Upper lobe of right lung (tissue), 1 donor: Measurements from ENCODE around the gene THSD4. TPM values are rescaled to one million over a fixed set of nuclear protein-coding genes. Genes with fewer than 3 reads are reported as not detected.
A peak's percentile ranks its signal among the peaks of the same experiment; 100 is the strongest.

Experiments used
- ATAC-seq: fragments of 200-7000 bp; cut with Tn5 transposase; one replicate; pipeline ENCODE4 v1.9.1; 2020; ENCODE audit warnings: mild to moderate bottlenecking, moderate library complexity
- DNase-seq: peaks from one replicate; pipeline ENCODE4 v3.0.0-alpha.2; 2020
- H3K27ac ChIP-seq: fragments of 200-600 bp; one replicate; pipeline ENCODE4 v1.8.0; 2022
- H3K27me3 ChIP-seq: fragments of 200-600 bp; one replicate; pipeline ENCODE4 v1.8.0; 2022; ENCODE audit warnings: mild to moderate bottlenecking
- H3K36me3 ChIP-seq: fragments of 200-600 bp; one replicate; pipeline ENCODE4 v1.8.0; 2022
- H3K4me1 ChIP-seq: fragments of 200-600 bp; one replicate; pipeline ENCODE4 v1.8.0; 2022
- H3K4me3 ChIP-seq: fragments of 200-600 bp; one replicate; pipeline ENCODE4 v1.8.0; 2022; ENCODE audit warnings: mild to moderate bottlenecking
- H3K9me3 ChIP-seq: fragments of 200-600 bp; one replicate; pipeline ENCODE4 v1.8.0; 2022
- CTCF ChIP-seq: fragments of 200-600 bp; IDR thresholded peaks from one replicate; pipeline ENCODE4 v1.8.0; 2022; ENCODE audit warnings: antibody characterized with exemption
- intact Hi-C: fragments of 100-400 bp; cut with DNase I; formaldehyde crosslinking; loops from one replicate; pipeline ENCODE4 v1.11.0; 2022
- total RNA-seq: library from RNA; stranded (reverse); fragmentation: NEBNext Ultra II Directional; extraction: Animal tissue kit (Norgen Biotek cat#: 25700); gene quantifications from one replicate; pipeline ENCODE4 v1.2.1, GENCODE V29; 2021
- donor health status: DM: no; HTN: yes; CAD: no; lungs with severe emphysema.

Gene THSD4
- total RNA-seq, 1 donor from 2014 or later = 25.6 TPM

GRCh38 chr15:71448688-71449114 lies 333.4 kb downstream of the THSD4 start:
- no peaks in the 10 kb centered on the region for H3K9me3 ChIP-seq
- intact Hi-C loops = no loop called here
- peak; percentile 80 for ATAC-seq
- no peak for DNase-seq
- H3K27me3 ChIP-seq = no peaks in the 10 kb centered on the region
- peaks cover 10% of the 10 kb centered on the region for H3K4me1 ChIP-seq
- H3K27ac ChIP-seq = no peak overlapping the region
- no peaks in the 10 kb centered on the region for H3K36me3 ChIP-seq
- peak; percentile 86 for TF ChIP-seq CTCF
- no peak overlapping the region for H3K4me3 ChIP-seq

GRCh38 chr15:71449363-71449762 lies 334.1 kb downstream of the THSD4 start:
- Histone ChIP-seq H3K27ac (no peak overlapping the region), H3K27me3 (no peaks in the 10 kb centered on the region), H3K36me3 (no peaks in the 10 kb centered on the region), H3K9me3 (no peaks in the 10 kb centered on the region), H3K4me1 (peaks cover 5% of the 10 kb centered on the region), H3K4me3 (no peak overlapping the region)
- no peak for TF ChIP-seq CTCF
- no peak for DNase-seq
- intact Hi-C loops = no loop called here
- no peak for ATAC-seq

- Histone ChIP-seq H3K36me3 (no peaks in the 10 kb centered on the region), H3K9me3 (no peaks in the 10 kb centered on the region), H3K27ac (no peak overlapping the region), H3K4me1 (peaks cover 5% of the 10 kb centered on the region), H3K4me3 (no peak overlapping the region), H3K27me3 (no peaks in the 10 kb centered on the region)
- intact Hi-C loops = loop anchor here (10.0 kb wide), 2 partner anchors 285 to 335 kb away; partner anchors contain the start of gene THSD4
- TF ChIP-seq CTCF = no peak
- DNase-seq = no peak
- no peak for ATAC-seq
Measured at GRCh38 chr15:71449956-71450355, 334.7 kb downstream of the THSD4 start.

- intact Hi-C loops = loop anchor here (10.0 kb wide), 2 partner anchors 284 to 336 kb away; partner anchors contain the start of gene THSD4
- Histone ChIP-seq H3K27ac (no peak overlapping the region), H3K4me3 (no peak overlapping the region), H3K36me3 (no peaks in the 10 kb centered on the region), H3K4me1 (peaks cover 5% of the 10 kb centered on the region), H3K9me3 (no peaks in the 10 kb centered on the region), H3K27me3 (no peaks in the 10 kb centered on the region)
- TF ChIP-seq CTCF = no peak
- ATAC-seq (no peak), DNase-seq (no peak)
Measured at GRCh38 chr15:71451130-71451529, 335.9 kb downstream of the THSD4 start.

GRCh38 chr15:71452893-71453292 lies 337.6 kb downstream of the THSD4 start:
- intact Hi-C loops = loop anchor here (10.0 kb wide), 2 partner anchors 282 to 338 kb away; partner anchors contain the start of gene THSD4
- Histone ChIP-seq H3K4me1 (peaks cover 5% of the 10 kb centered on the region), H3K9me3 (no peaks in the 10 kb centered on the region), H3K27me3 (no peaks in the 10 kb centered on the region), H3K27ac (no peak overlapping the region), H3K36me3 (no peaks in the 10 kb centered on the region), H3K4me3 (no peak overlapping the region)
- DNase-seq (no peak), ATAC-seq (no peak)
- TF ChIP-seq CTCF = no peak
